Stimulated activated CD8-positive, alpha-beta memory T cell treated with anti-CD3 and anti-CD28 coated beads, Interleukin-2, amount 100 ng/mL, for 1 hour (primary cell): ENCODE results near the gene POLD2.

ENCODE experiments used
- DNase-seq, 2 donors: peaks; one replicate each; pipeline ENCODE4 v3.0.0-alpha.2; 2020; ENCODE audit warnings: low read depth in 2 of 2

POLD2 gene

DNA sequence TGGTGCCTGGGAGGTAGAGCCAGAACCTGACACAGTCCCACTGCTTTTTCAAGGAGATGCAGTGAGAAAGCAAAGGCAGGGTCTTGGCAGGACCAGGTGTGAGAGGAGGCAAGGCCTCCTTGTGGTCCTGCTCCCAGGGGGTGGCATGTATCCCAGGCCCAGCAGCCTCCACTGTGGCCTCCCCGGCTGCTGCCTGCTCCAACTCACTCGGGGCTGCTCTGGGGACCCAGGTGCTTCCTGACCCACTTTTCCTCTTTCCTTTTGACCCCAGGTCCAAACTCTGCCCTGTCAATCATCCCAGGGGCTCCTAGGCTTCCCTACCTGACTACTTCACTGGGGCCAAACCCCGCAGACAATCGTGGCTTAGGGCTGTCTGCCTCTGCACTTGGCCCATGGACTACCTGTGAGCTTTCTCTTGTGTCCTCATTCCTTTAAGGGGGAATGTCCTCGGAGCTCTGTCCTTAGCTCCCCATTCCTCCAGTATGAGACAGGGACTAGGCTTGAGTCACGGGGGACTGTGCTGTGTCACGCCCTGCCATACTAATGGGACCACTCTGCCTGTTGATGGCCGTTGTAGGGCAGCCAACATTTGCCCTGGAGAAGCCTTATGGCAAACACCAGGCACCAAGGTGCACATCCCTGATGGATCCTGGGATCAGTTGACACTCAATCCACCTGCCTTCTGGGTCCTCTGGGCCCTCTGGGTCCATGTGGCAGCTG is 20.3 kb downstream of the POLD2 start:
- no peak for DNase-seq

DNA sequence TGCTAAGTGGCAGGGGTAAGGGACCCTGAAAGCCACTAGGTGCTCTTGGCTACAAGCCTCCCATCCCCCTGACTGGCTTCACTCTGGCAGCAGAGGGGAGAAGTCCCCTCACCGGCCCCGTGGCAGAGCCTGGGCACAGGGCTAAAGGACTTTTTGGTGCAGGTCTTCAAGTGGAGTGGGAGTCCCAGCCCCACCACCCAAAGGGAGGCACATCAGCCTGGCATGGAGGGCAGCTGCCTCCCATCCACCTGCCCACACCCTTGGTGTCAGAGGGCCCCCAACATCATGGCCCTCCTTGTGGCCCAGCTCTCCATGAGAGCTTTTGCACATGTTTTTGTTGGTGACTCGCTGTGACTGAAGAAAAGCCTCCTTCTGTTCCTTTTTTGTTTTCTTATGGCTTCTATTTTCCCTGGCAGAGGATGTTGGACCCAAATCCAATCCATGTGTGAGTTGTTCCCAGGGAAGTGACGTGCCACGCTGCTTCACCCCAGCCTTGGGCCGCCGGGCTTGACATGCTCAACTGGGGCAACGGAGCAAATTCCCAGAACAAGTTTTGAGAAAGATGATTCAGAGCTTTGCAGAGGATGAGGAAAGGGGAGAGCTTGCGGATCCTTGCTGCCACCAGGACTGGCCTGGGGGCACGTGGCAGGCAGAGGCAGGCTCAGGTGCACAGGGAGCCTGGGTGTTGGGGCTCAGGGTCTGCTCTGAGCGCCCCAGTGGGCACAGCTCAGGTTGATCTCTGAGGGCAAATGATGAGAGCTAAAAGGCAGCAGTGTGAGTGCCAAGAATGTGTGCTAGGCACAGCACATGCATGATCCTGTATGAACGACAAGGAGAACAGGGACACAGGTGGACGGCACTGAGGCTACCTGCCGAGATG is 21.1 kb downstream of the POLD2 start:
- no peak for DNase-seq

DNA sequence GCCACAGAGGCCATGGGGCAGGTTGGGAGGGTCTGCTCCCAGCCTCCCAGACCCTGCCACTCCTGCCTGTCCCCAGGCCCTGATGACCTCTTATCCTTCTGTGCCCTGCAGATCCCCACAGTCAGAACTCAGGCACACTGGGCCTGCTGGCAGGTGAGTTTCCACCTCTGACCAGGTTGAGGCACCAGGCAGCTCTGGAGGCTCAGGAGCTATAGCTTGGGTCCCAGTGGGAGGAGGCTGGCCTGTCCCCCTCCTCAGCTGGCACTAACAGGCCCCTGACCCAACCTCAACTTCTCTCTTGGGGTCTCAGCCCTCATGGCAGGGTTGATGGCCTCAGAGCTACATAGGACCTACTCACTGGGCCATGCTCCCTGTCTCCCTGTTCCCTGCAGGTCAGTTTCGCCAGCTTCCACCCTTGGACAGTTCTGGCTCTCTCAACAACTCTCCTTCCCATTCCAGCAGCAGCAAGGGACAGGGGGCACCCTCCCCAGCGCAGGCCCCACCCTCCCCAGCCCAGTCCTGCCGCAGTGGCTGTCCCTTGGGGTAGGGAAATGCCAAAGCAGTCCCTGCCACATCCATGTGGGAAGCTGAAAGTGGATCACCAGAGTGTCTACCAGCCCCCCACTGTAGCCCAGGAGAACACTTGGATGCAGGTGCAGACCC is 21.9 kb downstream of the POLD2 start:
- no peak for DNase-seq

DNA sequence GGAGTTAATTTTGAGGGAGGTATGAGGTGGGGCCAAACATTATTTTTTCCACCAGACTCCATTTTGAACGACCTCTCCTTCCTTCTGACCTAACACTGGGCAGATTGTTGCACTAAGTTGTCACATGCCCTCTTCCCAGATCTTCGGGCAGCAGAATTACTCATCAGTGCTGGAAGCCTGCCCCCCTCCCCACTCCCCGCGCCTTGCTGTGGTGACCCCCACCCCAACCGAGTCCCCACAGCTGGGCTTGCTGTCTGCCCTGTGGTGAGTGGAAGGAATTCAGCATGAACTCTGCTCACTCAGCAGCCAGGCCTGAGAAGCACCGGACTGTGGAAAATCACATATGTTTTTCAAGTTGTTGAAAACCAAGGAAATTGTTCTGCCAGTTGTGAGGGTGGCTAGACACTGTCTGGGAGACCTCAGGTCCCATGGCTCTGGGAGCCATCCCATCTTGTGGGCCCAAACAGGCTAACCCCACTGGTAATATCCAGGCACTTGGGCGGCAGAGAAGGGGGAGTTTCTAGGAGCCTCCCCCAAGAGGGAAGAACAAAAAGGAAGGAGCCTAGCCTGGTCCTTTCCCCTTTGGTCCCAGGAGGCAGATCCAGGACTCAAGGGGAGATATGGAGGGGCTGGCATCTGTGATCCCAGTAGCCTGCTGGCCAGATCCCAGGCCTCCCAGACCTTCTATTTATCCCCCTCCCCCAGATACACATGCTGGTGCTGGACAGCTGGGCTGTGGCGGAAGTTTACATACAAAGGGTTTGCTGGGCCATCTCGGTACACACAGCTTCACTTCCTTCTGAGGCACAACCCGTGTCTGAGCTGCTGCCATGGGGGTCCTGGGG is 22.7 kb downstream of the POLD2 start:
- DNase-seq = no peak

DNA sequence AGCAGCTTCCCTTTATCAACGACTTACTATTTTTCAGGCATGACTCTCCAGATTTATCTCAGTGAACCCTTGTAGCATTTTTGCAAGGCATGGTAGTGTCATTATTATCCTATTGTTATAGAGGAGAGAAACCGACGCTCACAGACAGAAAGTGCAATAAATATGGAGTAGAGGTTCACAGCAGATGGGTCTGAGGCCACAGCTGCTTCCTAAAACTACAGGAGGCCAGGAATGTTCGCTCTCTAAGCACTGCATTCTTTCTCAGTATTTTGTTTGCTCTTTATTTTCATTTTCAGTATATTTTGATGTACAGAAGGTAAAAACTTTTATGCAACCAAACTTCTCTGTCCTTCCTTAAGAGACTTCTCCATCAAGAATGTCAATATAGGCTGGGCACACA is 23.7 kb downstream of the POLD2 start:
- DNase-seq = no peak

DNA sequence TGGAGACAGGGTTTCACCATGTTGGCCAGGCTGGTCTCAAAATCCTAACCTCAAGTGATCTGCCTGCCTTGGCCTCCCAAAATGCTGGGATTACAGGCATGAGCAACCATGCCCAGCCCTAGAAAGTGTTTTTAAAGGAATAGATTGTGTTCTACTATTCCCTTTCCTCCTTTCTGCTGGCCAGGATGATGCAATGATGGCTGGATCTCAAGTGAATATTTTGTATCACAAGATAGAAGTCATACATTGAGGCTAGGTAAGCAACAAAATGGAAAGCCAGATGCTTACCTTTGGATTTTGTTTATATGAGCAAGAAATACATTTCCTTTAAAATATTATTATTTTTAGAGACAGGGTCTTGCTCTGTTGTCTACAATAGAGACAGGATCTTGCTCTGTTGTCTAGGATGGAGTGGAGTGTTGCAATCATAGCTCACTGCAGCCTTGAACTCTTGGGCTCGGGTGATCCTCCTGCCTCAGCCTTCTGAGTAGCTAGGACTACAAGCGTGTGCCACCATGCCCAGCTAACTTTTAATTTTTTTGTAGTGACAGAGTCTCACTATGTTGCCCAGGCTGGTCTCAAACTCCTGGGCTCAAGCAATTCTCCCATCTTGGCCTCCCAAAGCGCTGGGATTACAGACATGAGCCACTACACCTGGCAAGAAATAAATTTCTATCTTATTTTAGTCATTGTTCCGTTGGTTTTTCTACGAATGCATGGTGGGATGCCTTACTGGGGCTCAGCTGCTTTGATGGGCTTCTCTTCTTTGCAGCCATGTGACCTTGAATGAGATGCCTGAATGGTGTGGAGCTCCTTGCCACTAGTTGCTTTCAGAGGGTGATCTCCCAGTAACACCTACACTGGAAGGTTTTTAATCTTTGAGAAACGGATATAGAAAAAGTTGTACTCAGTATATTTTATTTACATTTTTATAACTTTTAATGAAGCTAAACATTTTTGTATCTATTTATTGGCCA is 25.0 kb downstream of the POLD2 start:
- no peak for DNase-seq

DNA sequence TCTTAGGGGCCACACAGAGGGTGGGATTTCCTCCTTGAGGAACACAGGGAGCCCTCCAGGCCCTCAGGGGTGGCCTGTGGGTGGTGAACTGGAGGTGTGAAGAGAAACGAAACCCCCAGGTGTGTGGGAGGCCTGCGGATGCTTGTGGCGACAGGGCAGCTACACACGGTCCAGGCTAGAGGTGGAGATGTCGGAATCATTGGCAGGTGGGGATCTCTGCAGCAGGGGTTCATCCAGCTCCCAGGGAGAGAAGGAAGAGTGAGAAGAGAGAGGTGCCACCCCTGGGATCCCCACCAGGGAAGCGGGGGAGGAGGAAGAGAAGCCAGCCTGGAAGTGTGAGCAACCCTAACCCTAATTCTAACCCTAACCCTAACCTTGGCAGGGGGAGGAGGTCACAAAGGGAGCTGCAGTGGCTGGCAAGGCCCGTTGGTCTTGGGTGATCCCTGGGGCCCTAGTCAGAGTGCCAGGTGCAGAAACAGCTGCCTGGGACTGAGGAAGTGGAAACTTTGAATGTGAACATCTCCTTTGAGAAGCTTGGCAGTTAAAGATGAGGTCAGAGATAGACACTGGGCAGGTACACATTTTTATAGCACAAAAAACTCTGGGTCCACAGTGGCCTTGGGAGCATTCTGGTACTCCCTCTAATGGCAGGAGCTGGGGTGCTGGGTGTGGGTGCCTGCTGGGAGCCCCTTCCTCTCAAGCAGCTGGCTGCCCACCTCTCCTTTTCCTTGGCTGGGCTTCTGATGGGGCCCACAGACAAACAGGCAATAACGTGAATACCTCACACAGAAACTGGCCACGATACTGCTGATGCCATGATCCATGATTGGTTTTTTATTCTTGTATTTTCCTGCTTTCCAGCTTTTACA is 26.1 kb downstream of the POLD2 start:
- DNase-seq = no peak

DNA sequence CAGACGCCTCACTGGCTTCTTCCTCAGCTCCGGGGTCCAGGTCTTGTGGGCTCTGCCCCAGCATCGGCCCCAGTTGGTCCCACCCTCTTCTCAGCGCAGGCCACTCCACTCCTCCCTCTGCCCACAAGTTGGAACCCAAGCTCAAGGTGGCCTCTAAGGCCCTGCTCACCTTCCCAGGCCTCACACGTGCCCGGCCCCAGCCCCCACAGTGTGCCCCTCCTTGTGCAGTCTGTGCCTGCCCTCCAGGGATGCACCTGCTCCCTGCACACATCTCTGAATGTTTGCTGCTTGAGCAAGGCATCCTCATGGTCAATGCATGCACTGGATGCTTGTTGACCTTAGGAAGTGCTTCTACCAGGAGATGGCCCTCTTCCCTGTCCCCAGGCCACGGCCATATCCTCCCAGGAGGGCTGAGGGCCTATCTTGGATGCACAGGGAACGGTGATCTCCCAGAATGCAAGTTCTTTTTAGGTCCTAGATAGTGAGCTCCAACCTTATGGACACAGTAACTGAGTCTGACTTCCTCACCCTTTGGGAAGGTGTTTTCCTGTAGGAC is 26.9 kb downstream of the POLD2 start:
- DNase-seq = no peak

DNA sequence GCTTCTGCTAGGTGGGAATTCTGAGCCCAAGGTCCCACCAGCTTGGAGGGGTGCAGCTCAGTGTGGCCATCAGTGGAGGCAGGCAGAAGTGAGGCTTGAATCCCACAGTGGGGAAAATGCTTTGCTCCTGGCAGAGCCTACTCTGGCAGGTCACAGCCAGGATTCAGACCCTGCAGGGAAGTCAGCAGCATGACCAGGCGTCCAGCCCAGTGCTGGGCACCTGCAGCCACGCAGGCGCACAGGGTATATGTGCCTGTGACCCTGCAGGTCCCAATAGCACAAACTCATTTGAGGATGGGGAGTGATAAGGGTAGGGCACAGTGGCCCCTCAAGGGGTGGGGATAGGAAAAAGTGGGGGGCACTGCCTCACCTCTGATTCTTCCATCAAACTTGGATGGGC is 27.6 kb downstream of the POLD2 start:
- no peak for DNase-seq

DNA sequence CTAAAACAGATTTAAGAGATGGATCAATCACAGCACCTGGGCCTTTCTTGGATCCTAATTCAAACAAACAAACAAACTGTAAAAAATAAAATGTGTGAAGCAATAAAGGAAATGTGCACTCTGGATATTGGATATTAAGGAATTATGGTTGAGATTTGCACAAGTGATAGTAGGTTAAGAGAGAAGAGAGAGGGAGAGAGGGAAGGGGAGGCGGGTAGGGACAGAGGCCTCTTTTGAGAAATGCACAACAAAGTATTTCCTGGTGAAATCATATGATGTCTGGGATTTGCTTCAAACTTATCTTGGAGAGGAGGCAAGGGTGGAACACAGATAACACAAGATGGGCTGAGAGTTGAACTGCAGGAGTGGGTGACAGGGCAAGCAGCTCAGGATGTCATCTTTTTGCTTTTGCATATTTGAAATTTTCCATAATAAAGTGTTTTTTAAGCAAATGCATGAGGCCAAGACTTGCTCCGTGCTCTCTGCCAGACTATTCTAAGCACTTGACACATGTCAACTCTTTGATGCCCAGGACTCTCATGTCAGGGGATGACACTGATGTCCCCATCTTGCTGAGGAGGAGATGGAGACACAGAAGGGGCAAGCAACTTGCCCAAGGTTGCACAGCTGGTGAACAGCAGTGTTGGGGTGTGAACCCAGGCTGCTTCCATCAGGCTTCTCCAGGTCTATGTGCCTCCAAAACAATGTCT is 28.3 kb downstream of the POLD2 start:
- no peak for DNase-seq

DNA sequence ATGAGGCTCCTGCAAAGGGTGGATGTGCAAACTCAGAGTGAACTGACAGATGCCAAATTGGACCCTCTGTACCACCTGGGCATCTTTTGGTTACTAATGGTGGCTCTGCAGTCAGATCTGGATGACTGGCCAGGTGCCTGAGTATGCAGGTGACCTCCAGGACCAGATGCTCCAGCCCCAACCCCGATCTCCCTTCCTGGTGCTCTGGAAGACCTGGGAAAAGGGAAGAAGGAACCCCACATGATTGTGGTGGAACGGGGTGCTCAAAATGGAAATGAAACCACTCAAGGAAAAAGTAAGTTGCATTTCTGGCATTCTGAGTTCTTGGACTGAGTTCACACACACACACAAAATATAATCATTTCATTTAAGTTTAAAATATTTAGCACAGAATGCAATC is 29.0 kb downstream of the POLD2 start:
- no peak for DNase-seq

DNA sequence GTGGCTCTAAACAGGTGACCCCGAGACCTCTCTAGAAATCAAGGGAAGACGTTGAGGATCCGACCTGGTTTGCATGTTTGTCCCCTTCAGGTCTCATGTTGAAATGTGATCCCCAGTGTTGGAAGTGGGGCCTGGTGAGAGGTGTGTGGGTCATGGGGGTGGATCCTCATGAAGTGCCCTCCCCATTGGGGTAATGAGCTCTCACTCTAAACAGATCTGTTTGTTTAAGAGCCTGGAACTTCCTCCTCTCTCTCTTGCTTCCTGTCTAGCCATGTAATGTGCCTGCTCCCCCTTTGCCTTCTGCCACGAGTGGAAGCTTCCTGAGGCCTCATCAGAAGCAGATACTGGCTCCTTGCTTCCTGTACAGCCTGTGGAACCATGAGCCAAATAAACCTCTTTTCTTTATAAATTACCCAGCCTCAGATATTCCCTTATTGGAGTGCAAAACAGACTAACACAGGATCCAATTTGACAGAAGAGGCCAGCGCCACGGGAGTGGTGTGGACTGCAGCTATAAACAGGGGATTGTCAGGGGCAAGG is 30.2 kb downstream of the POLD2 start:
- no peak for DNase-seq

DNA sequence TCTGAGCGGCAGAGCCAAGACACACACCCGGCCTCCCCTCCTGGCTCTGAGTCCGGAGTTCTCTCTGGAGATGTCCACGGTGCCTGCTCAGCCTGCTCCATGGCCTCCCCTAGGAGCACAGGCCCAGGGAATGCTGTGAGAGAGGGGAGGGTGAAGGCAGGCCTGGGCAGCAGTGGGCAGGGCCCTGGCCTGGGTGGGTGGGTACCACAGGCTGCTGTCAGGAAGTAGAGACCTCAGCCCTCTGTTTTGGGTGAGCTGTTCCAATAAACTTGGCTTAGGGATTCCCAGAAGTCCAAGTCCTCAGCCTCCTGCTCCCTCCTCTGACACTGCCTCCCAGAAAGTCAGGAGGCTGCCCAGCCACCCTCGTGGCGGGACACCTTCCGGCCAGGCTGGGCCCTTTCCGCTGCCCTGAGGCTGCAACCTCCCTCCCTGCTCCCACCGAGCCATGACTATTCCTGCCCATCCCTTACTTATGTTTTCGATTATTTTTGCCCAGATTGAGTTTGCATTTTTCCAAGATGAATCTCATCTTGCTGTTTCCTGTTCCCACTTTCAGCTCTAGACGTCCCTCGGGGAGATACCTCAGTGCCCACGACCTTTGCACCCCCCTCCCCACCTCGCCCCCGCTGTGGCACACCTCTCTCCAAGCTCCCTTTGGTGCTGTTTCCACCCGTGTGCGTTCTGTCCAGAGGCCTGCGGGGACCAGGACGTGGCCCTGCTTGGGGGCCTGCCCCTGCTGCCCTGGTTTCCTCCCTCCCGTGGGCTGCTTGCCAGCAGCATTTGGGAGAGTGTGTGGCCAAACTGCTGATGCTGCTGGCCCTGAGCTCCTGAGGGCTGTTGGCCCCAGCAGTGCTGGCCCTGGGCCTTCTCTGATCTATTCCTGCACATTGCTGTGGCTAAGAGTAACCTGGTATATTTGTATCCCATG is 35.2 kb downstream of the POLD2 start:
- no peak for DNase-seq

DNA sequence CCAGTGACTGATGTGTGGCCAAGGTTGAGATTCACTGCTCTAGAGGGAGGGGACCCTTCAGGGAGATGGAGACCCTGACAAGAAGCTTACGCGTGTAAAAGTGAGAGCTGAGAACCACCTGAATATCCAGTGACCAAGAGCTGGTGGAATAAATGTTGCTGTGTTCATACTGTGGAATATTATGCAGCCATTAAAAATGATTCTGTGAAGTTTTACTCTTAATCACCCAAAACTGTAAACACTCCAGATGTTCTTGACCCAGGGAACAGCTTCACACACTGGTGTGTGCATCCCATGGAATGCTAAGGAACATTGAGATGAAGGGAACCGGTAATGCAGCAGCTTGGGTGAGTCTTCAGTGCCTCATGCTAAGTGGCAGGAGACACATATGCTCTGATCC is 36.7 kb downstream of the POLD2 start:
- DNase-seq = no peak

DNA sequence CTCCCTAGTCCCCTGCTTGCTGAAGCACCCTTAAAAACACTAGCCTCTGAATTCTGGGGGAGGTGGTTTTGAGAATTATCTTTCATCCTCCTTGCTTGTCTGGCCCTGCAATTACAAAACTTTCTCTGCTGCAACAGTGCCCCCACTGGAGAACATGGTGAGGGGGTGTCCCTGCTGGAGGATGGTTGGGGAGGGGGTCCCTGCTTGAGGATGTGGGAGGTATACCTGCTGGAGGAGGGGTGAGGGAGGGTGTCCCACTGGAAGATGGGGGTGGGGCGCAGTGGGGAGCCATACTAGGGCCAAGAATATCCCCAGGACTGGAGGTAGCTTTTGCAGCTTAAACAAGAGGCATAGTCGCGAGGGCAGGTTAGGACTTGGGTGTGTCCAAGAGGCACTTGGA is 37.8 kb downstream of the POLD2 start:
- DNase-seq = no peak

DNA sequence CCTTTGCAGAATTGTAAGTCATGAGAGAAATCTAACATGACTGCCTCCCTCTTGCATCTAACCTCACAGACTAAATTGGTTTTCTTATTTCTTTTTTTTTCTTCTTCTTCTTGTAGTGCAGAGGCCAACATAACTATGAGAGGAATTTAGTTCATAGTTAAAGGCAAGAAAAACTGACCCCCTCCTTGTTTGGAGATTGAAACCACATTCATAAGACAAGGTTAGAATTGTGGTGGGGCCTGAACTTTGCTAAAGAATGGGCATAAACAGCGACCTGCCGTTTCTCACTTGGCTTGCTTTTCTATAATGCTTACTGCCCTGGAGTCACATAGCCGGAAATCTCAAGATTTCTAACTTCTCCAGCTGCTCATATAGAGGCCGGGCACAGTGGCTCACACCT is 38.6 kb downstream of the POLD2 start:
- DNase-seq = no peak

DNA sequence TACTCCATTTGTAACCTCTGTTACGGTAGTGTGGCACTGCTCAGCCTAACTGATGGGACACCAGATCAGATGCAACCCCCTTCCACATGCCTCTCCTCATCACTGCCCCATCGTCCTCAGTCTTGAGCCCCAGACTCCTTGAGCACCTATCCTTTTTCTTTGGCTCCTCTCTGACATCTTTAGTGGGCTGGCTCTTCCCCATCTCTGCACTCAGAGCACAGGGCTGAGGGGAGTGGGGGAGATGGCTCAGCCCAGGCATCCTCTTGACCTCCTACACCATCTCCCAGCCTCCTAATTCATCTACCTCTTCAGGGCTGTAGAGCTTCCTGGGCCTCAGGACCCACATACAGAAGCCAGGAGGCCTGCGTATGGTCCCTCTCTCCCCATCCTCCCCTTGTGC is 39.6 kb downstream of the POLD2 start:
- DNase-seq = no peak
